Neural cell (in vitro differentiated cells): ENCODE results near the gene TAF1B. TPM values are rescaled to one million over a fixed set of nuclear protein-coding genes. Genes with fewer than 3 reads are reported as not detected.

Experiments used
- H2AFZ ChIP-seq: fragments of 200-600, 300-800 bp; sonication (generic), shearing (Covaris generic); 2 replicates; pipeline ENCODE4 v1.6.0; 2014; ENCODE audit warnings: low read depth, mild to moderate bottlenecking, antibody characterized with exemption, low read length, moderate library complexity
- H3F3A ChIP-seq: fragments of 200-600 bp; shearing (Covaris generic); 2 replicates; pipeline ENCODE4 v1.6.1; 2016; ENCODE audit warnings: mild to moderate bottlenecking, moderate library complexity, mixed read lengths, antibody characterized with exemption, low read length; ENCODE audit not compliant: insufficient read depth, poor library complexity, severe bottlenecking
- H3K27ac ChIP-seq: fragments of 200-600, 300-800 bp; sonication (generic), shearing (Covaris generic); 2 replicates; pipeline ENCODE4 v1.5.1; 2014; ENCODE audit warnings: mild to moderate bottlenecking, low read length, moderate library complexity
- H3K27me3 ChIP-seq: fragments of 300-800, 200-600 bp; sonication (generic), shearing (Covaris generic); 2 replicates; pipeline ENCODE4 v1.6.0; 2014; ENCODE audit warnings: mild to moderate bottlenecking, low read depth, low read length, moderate library complexity; ENCODE audit not compliant: insufficient read depth
- H3K36me3 ChIP-seq: fragments of 300-800, 200-600 bp; sonication (generic), shearing (Covaris generic); 2 replicates; pipeline ENCODE4 v1.5.1; 2014; ENCODE audit warnings: mild to moderate bottlenecking, antibody characterized with exemption, low read length, moderate library complexity; ENCODE audit not compliant: insufficient read depth
- H3K4me2 ChIP-seq: fragments of 300-800, 200-600 bp; sonication (generic), shearing (Covaris generic); 2 replicates; pipeline ENCODE4 v1.6.0; 2014; ENCODE audit warnings: mild to moderate bottlenecking, low read length
- H3K4me3 ChIP-seq: fragments of 300-800, 200-600 bp; sonication (generic), shearing (Covaris generic); 2 replicates; pipeline ENCODE4 v1.5.1; 2014; ENCODE audit warnings: mild to moderate bottlenecking, low read length, moderate library complexity
- H3K79me2 ChIP-seq: fragments of 200-600 bp; shearing (Covaris generic); replicated peaks from 2 replicates; pipeline ENCODE4 v1.6.0; 2014; ENCODE audit warnings: mild to moderate bottlenecking, low read length, moderate library complexity; ENCODE audit not compliant: insufficient read depth
- H3K9ac ChIP-seq: fragments of 300-800, 200-600 bp; sonication (generic), shearing (Covaris generic); 2 replicates; pipeline ENCODE4 v1.6.1; 2016; ENCODE audit warnings: mild to moderate bottlenecking, low read length, mixed read lengths
- H3K9me2 ChIP-seq: fragments of 200-600 bp; shearing (Covaris generic); 2 replicates; pipeline ENCODE4 v1.6.1; 2016; ENCODE audit warnings: mild to moderate bottlenecking, low read length, mixed read lengths; ENCODE audit not compliant: insufficient read depth
- H3K9me3 ChIP-seq: fragments of 200-600, 300-800 bp; sonication (generic), shearing (Covaris generic); 2 replicates; pipeline ENCODE4 v1.6.1; 2016; ENCODE audit warnings: mild to moderate bottlenecking, mixed run types, low read length, moderate library complexity, mixed read lengths
- H4K20me1 ChIP-seq: fragments of 200-600 bp; shearing (Covaris generic); 2 replicates; pipeline ENCODE4 v1.6.1; 2016; ENCODE audit warnings: mild to moderate bottlenecking, mixed run types; ENCODE audit not compliant: insufficient read depth
- EP300 ChIP-seq: fragments of 450-650 bp; conservative IDR thresholded peaks from 2 replicates; pipeline ENCODE4 v1.6.1; 2014; ENCODE audit warnings: antibody characterized with exemption, mild to moderate bottlenecking, moderate library complexity; ENCODE audit not compliant: poor library complexity, severe bottlenecking
- EZH2 ChIP-seq: fragments of 200-600, 300-800 bp; shearing (Covaris generic), sonication (generic); IDR thresholded peaks from 2 replicates; pipeline ENCODE4 v1.6.1; 2014; ENCODE audit warnings: antibody characterized with exemption, low read length, borderline replicate concordance, mild to moderate bottlenecking; ENCODE audit not compliant: insufficient read depth, poor library complexity, severe bottlenecking
- MXI1 ChIP-seq: fragments of 450-650 bp; conservative IDR thresholded peaks from 2 replicates; pipeline ENCODE4 v1.6.1; 2014; ENCODE audit warnings: antibody characterized with exemption, mild to moderate bottlenecking; ENCODE audit not compliant: poor library complexity, severe bottlenecking
- POLR2AphosphoS5 ChIP-seq: IDR thresholded peaks from 2 replicates; pipeline ENCODE4 v1.6.1; 2012
- RAD21 ChIP-seq: fragments of 450-650 bp; conservative IDR thresholded peaks from 2 replicates; pipeline ENCODE4 v1.6.1; 2014; ENCODE audit warnings: antibody characterized with exemption, mild to moderate bottlenecking, moderate library complexity
- REST ChIP-seq: IDR thresholded peaks from 2 replicates; pipeline ENCODE4 v1.6.1; 2012; ENCODE audit warnings: borderline replicate concordance
- SMC3 ChIP-seq: fragments of 450-650 bp; conservative IDR thresholded peaks from 2 replicates; pipeline ENCODE4 v1.6.1; 2014; ENCODE audit warnings: antibody characterized with exemption, mild to moderate bottlenecking, moderate library complexity; ENCODE audit not compliant: poor library complexity
- TAF1 ChIP-seq: IDR thresholded peaks from 2 replicates; pipeline ENCODE4 v1.6.1; 2012; ENCODE audit warnings: low read depth
- polyA plus RNA-seq: library from polyadenylated mRNA; depleted of rRNA; stranded (reverse); fragments of >200 nt; gene quantifications from 2 replicates; pipeline ENCODE4 v1.2.3, GENCODE V29; 2014
- TF ChIP-seq, protein P1 (sequence below): fragments of 450-650 bp; IDR thresholded peaks from 2 replicates; pipeline ENCODE4 v1.5.1; 2014; ENCODE audit warnings: antibody characterized with exemption, mild to moderate bottlenecking, moderate library complexity; ENCODE audit not compliant: poor library complexity, severe bottlenecking

TAF1B gene
- polyA plus RNA-seq, 1 donor from 2014 or later: 11.2 TPM

- no peaks in the 10 kb centered on the region for H3K9me3 ChIP-seq
- no peaks in the 10 kb centered on the region for H3K9me2 ChIP-seq
- H4K20me1 ChIP-seq: no peaks in the 10 kb centered on the region
- H3F3A ChIP-seq: no peaks in the 10 kb centered on the region
- H3K4me2 ChIP-seq: no peak overlapping the region
- H3K27ac ChIP-seq: no peak overlapping the region
- no peak overlapping the region for H2AFZ ChIP-seq
- no peak overlapping the region for H3K9ac ChIP-seq
- no peaks in the 10 kb centered on the region for H3K79me2 ChIP-seq
- TF ChIP-seq TAF1 (no peak), POLR2AphosphoS5 (no peak), MXI1 (no peak), REST (no peak), EP300 (no peak), RAD21 (no peak), EZH2 (no peak)
- TF ChIP-seq, protein P1, sequence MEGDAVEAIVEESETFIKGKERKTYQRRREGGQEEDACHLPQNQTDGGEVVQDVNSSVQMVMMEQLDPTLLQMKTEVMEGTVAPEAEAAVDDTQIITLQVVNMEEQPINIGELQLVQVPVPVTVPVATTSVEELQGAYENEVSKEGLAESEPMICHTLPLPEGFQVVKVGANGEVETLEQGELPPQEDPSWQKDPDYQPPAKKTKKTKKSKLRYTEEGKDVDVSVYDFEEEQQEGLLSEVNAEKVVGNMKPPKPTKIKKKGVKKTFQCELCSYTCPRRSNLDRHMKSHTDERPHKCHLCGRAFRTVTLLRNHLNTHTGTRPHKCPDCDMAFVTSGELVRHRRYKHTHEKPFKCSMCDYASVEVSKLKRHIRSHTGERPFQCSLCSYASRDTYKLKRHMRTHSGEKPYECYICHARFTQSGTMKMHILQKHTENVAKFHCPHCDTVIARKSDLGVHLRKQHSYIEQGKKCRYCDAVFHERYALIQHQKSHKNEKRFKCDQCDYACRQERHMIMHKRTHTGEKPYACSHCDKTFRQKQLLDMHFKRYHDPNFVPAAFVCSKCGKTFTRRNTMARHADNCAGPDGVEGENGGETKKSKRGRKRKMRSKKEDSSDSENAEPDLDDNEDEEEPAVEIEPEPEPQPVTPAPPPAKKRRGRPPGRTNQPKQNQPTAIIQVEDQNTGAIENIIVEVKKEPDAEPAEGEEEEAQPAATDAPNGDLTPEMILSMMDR: no peak
- no peaks in the 10 kb centered on the region for H3K36me3 ChIP-seq
- H3K27me3 ChIP-seq: no peaks in the 10 kb centered on the region
- no peak overlapping the region for H3K4me3 ChIP-seq
These were observed 35.5 kb upstream of the TAF1B start for GRCh38 chr2:9807555-9808305.

DNA sequence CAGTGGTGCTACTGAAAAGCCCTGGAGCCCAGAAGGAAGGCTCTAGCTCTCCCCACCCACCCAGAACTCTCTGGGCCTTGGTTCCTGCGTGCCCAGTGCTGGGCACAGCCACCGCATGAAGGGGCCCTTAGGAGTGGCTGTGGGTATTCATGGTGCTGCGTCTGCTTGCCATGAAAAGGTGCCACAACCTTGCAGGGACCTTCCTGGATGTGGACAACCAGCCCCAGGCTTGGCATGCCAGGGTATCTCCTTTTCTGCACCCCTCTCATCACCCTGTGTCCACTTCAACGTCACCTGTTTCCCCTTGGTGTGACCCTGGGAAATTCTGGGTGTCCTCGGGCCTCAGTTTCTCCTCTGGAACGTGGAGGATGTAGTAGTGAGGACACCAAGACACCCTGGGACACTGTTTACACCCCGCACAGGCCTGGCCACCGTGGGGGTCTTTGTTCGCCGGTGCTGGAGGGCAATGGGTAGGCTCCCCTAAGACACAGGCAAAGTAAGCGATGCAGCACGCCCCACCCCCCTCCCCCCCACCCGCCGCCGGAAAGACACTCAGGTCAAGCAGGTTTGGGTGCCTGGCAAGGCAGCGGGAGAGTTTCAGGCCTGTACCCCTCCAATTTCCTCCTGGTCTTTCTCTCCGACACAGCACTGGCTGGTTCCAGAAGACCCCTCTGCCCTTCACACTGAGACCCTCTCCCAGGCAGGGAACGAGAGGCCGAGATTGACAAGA lies 34.8 kb upstream of the TAF1B start:
- Histone ChIP-seq H3K27ac (no peak overlapping the region), H3K27me3 (no peaks in the 10 kb centered on the region), H3K79me2 (no peaks in the 10 kb centered on the region), H3K9me3 (no peaks in the 10 kb centered on the region), H3K36me3 (no peaks in the 10 kb centered on the region), H3F3A (no peaks in the 10 kb centered on the region), H4K20me1 (no peaks in the 10 kb centered on the region), H3K4me2 (no peak overlapping the region), H3K9me2 (no peaks in the 10 kb centered on the region), H3K4me3 (no peak overlapping the region), H3K9ac (no peak overlapping the region), H2AFZ (no peak overlapping the region)
- no peak for TF ChIP-seq POLR2AphosphoS5
- TF ChIP-seq SMC3: no peak
- TF ChIP-seq EZH2: no peak
- no peak for TF ChIP-seq RAD21
